NCI-H1930 (cell line): ENCODE results near the gene EIF4EBP2.

ENCODE experiments used
- DNase-seq, 2 experiments: peaks; one replicate each; lab custom pipeline; 2025; lab: John Stamatoyannopoulos, UW

The EIF4EBP2 gene

DNA sequence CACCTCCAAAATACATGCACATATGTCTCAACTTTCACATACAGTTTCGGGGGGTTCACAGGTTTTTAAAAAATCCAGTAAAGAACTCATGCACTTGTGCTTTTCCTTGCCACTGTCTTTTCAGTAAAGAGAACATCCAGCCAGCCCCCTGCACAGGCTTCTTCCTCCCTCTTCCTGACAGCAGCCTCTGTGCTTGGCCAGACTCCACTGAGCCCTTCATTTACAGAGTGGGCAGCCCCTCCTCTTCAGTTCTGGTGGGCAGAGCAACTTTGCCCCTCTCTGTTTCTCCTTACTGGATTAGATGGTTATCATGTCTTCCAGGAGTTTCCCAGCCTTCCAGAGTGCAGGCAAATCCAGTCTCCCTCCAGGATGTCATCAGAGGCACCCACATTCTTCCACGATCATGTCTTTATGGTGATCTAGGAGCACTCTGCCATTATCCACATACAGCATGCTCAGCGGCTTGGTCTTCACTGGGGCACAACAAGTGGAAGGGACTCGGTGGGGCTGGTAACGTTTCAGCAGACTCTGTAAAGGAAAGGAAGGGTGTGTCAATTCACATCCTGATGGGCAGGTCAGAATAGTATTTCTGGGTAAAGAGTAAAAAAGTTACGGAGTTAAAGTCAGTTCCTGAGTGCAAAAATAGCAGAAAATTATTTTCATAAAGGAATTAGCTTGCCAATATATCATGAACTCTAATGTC lies 28.8 kb downstream of the EIF4EBP2 start:
- DNase-seq, result no peak

DNA sequence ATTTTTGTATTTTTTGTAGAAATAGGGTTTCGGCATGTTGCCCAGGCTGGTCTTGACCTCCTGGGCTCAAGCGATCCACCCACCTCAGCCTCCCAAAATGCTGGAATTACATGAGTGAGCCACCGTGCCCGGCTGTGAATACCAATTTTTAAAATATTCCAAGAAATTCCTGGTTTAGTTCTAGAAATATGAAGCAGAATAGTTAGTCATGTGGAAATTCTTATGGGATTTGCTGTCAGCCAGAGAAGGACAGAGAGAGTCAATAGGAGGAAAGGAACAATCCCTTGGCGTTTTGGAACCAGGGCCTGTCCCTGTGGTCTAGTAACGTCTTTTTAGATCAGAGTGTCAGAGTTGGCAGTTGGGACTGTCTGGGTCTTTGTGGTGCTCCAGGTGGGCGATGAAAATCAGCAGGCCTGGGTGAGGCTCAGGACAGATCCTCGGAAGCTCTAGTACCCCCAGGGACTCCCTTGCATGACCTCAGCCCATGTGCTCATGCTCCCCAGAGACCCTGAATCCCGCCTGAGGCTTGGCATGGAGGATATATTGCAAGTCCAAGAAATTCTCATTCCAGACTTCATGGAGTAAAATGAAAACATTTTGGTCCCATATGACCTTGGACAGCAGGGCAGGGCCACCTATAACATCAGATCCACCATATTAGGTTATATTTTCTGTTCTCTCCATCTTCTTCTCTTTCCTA lies 29.8 kb downstream of the EIF4EBP2 start:
- no peak for DNase-seq

DNA sequence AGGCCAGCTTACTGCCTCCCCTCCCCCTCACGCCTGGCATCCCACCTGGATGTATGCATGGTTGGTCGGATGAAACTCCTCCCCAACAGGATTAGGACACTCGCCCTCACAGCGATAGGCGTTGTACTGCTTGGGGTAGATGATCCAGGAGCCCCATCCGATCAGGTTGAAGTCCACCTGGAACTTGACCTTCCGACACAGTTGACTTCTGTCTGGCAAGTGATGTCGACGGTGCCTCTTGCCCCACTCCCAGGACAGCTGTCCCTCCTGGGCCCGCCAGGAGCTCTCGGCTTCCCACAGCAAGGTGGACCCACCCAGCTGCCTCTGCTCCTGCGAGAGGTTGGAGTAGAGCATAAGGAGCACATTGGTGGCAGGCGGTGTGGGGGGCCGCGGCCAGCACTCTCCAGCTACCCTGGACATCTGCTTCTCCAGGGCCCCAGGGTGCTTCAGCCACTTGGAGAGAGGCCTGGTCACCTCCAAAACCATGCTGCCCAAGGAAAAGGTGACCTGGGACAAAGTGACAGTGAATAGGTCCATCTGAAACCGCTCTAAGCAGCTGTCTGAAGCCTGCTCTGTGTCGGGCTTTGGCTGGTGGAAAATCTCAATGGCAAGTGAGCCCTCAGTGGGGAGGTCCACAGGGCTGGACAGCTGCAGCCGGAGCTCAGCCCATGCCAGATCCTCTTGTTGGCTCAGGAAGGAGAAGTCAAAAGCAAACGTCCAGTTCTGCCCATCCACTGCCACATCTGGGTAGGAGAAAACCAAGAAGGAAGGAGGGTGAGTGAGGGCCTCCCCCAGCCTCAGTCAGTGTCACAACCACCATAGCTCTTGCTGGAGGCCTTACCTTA lies 31.5 kb downstream of the EIF4EBP2 start:
- no peak for DNase-seq

DNA sequence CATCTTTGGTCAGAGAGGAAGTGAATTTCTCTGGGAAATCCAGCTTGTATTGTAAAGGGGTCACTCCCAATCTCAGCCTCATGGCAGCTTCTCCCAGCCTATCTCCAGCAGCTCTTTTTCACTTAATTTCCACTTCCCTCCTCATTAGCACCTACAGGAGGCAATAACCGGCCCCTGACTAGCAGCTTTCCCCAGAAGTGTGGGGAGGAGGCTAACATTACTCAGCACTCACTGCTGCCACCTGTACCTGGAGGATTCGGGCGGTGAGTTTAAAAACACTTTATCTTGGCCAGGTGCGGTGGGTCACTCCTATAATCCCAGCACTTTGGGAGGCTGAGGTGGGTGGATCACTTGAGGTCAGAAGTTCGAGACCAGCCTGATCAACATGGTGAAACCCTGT lies 33.8 kb downstream of the EIF4EBP2 start:
- DNase-seq, result no peak

DNA sequence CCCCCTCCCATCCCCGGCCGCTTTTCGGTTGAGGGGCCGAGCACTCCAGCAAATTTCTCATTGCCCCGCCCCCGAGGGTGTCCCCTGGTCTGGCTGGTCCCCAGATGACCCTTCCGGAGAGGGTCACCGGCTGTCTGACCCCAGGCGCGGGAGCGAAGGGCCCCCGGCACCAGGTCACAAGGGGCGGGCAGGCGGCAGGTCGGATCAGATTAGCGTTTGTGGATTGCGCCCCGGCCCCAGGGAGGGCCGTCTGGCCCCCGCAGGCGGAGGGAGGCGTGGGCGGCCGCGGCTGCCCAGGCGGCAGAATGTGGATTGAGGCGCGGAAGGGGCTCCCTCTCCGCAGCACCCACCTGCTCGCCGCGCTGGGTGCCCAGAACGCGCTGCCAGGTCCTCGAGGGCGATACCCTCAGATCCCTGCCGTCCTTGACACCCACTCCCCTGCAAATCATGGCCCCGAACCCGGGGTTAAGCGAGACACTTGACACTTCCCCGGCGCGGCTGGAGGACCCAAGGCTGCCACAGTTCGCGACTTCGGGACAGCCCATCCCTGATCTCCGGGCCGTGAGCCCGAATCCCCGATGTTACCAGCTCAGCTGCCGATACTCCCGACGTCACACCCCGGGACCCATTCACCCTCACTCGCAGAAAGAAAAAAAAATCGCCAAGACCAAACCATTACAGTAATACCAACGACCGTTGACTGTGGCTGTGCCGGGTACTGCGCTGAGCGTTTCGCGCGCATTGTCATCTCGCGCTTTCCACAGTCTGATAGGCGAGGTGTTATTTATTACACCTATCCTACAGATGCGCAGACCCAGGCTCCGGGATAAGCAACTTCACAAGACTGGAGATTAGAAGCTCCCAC lies 36.6 kb downstream of the EIF4EBP2 start:
- DNase-seq, result no peak

DNA sequence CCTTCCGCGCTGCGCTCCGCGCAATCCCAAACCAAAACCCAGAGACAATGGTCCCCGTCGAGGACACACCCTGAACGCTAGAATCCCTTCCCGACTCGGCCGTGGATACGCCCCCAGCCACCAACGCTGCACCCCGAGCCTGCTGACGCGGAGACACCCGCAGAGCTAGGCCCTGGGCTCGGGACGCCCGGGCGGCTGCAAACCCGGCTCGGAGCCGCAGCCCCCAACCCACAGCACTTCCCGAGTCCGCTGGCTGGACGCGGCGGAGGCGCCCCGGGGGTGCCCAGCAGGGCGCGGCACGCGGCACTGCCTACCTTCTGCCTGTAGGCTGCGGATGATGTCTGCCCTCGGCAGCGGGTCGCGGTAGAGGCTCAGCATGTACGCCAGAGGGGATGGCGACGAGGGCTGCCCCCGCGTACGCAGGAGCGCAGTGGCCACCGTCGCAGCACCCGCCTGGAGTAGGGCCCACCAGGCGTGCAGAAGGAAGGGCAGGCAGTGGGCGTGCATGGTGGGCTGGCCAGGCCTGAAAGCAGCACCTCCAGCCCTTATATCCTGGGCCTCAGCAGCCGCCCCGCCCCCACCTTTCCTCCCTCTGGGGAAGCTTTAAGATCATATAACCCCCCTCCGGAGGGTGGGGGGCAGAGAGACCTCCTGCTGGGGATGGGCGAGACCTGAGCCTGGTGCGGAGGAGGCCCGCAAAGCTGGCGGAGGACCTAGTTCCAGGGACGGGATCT lies 37.4 kb downstream of the EIF4EBP2 start, which contains the start of gene NODAL:
Gene NODAL (minus strand): TSS at position 521 of the 734 bp plus-strand sequence. CDS start 14 bp downstream, at position 507.
- no peak for DNase-seq

DNA sequence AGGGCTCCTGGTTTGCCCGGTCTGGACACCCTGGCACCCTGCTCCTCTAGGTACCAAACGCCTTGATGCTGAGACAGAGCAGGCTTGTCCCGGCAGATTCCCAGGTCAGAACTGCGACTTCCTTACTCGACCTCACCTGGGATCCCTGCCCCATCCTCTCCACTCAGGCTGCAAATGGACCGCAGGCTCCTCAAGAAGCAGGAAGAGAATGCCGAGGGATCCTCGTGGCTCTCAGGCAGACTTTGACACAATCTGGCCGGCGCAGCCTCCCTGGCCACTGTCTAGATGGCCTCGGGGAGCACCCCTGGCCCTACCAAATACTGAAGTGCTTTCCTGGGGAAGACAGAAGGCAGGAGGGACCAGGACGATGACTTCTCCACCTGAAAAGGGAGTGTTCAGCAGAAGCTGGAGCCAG lies 38.0 kb downstream of the EIF4EBP2 start:
- no peak for DNase-seq

DNA sequence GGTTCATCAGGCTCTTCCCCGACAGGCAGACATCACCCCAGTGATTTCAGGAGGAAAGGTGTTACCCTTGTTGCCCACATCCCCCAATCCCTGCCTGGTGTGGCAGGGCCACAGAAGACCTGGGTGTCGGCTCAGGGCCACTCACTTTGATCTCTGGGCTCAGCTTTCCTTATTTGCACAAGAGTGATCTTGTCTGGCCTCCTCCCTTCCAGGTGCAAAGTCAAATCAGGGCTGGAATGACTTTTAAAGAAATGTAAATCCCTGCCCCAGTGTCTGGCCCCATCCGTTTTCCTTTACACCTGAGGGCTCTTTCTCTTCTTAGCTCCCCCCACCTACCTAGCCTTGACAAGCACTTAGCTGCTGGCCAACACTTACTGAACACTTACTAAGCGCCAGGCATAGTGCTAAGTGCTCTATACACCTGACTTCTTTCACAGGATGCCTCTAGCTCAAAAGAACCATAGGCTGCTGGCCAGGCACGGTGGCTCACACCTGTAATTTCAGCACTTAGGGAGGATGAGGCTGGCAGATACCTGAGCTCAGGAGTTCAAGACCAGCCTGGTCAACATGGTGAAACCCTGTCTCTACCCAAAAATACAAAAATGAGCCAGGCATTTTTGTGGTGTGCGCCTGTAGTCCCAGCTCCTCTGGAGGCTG lies 38.5 kb downstream of the EIF4EBP2 start:
- DNase-seq, result no peak

DNA sequence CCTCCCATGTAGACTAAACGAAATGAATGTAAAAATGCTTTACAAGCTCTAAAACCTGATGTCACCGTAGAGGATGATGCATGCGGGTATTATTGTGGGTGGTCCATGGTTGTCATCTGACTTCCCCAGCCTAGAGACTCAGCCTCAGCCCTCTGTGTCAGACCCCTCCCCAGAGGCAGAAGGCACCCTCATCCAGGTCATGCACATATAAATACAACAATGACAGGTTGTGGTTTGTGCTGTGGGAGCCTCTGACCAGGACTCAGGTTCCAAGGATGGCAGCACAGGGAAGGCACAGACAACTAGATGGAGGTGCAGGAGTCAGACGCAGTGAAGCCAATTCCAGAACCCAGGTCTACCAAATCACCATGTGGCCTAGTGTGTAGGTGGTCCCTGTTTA lies 40.8 kb downstream of the EIF4EBP2 start:
- DNase-seq, result no peak

DNA sequence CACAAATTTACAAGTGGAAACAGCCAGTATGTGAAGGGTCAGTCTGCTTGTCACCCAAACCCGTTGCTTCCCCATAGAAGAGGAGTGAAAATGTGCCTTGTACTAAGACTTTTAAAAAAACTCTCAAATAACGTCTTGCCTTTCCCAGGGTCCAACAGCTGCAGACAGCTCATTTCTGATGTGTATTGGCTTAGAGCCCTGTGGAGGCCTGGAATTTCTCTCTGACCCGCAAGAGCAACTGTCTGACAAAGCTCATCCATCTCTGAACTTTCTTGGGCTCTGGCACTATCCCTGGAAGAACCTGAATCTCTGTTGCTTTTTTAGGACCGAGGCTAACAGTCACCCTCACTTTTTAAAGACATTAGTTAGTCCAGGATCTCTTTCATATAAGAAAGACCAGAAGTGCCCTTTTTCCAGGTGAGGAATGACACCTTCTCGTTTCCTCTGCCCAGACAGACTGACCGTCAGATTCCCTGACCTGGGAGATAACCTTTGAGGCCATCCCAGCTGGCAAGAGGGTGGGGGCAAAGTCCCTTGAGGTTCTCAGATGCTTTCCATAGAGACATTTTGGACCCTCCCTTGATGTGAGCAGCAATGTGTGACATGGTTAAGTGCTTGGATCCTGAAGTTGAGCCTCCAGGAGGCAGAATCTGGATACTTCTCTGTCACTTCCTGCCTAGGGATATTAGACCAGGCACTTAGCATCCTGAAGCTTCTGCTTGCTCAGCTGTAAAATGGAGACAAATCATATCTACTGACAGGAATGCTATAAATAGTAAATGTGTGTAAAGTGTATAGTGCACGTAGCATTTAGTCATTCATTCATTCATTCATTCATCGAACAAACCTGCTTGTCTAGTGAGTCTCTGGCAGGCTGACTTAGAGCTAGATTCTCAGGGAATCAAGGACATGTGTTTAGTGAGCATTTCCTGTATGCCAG lies 42.0 kb downstream of the EIF4EBP2 start:
- DNase-seq, result no peak

DNA sequence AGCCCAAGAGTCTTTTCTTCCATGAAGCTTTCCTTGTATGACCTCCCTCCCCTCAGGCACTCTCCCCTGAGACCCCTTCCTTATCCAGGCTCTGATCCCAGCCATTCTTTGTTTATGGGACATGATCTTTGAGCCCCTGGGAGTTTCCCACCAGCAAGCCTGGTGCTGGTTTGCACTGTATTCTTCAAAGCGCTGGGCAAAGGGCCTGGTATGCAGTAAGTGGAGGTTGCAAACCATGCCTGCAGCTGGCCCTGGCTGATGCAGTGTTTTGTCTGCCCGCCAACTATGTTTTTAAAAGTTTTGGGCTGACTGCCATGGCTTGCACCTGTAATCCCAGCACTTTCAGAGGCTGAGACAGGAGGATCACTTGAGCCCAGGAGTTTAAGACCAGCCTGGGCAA lies 44.3 kb downstream of the EIF4EBP2 start:
- no peak for DNase-seq

DNA sequence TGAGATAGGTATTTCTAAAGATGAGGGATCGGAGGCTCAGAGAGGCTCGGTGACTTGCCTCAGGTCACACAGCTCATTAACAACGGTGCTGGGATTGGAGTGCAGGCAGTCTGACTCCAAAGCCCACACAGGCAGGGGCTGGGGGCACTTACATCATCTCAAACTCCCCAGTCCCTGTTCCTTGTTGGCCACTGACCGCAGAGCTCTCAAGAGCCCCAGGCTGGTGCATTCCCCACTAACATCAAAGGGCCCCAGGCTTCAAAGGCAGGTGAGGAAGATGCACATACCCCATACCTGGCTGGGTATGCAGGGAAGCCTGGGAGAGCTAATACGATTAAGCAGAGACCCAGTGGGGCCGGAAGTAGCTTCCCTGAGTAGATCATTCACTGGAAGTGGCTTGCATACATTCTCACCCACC lies 51.3 kb downstream of the EIF4EBP2 start:
- DNase-seq, result no peak

DNA sequence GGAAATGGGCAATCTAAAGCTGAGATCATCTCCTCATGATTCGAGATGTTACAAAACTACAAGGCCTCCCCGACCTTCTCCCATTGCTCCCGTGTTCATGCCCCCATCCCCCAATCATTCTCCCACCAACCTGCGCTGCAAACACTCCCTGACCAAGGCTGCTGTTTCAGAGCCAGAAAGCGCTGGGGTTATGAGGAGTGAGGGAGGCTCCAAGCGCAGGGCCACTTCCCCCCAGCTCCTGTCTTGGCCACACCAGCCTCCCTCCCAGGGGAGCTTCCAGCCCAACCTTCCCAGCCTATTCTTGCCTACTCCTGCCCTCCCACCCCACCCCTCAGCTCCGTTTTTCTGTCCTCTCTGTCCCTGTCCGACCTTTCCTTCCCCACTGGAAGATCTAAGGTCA lies 52.2 kb downstream of the EIF4EBP2 start:
- DNase-seq, result no peak

DNA sequence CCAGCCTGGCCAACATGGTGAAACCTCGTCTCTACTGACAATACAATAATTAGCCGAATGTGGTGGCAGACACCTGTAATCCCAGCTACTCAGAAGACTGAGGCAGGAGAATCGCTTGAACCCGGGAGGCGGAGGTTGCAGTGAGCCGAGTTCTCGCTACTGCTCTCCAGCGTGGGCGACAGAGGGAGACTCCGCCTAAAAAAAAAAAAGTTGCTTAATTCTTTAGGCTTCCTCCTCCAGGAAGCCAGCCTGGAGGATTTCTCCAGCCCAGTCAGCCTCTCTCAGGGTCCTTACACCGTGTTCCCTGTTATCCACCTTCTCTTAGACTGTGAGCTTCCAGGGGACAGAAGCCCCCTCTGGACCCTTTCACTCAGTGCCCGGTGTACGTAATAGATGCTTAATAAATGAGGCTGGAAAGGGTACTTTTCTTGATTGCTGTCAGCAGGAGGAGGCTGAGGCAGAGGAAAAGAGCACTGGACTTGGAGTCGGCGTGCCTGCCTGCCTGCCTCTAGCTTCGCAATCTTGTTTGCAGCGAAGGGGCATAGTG lies 53.9 kb downstream of the EIF4EBP2 start:
- no peak for DNase-seq

DNA sequence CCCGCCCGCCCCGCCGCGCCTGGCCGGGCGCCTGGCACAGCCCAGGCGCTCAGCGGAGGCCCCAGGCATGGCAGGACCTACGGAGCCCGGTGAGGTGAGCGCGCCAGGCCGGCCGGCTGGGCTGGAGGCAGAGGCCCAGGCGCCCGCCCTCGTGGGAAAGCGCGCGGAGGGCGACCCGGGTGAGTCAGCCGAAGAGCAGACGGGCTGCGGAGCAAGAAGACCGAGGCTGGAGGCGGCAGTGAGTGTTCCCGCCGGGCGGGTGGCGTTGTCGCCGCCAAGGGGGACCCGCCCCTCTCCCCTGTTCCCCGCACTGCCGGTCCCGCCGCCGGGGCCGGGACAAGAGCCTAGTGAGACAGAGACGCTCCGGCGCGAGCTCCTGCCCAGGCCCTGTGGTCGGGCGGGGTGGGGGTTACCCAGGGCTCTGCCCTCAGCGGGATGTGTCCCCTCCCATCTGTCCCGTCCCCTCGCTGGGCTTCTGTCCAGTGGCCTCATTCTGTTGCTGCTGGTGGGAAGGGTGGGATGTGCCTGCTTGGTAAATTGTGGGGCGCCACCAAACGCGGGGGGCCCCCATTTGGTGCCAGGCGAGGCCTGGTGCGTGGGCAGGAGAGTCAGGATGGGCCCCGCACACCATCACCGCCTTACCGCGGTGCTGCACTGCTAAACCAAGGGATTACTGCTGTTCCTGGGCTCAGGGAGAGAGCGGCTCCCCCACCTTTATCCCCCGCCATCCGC lies 54.5 kb downstream of the EIF4EBP2 start:
- DNase-seq, result no peak

DNA sequence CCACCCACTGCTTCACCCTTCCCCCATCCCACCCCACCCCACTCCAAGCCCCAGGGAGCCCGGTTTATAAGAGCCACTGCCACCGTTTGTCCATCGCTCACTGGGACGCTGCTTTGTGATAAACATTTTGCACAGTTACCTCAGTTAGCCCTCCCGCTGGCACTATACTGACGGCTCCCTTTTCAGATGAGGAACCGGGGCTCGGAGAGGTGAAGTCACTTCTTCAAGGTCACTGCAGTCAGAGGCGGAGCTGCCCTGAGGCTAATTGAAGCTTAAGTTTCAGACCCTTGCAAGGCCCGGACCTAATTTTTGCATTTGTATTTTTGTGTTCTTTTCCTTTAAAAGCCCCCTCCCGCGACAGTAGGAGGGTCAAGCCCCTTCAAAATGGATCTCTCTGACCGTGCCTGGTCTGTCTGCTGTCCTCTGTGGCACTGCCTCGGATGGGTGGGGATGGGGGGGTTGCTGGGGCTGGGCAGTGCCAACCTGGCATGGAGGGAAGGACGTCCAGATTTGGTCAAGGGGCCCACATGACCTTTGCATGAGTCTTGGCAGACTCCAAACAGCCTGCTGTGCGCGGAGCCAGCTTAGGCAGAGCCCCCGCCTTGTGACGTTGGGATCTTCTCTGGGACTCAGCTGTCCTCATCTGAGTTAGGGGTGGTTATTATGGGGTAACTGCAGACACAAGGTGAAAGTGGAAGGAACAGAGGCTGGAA lies 55.3 kb downstream of the EIF4EBP2 start:
- DNase-seq, result no peak

DNA sequence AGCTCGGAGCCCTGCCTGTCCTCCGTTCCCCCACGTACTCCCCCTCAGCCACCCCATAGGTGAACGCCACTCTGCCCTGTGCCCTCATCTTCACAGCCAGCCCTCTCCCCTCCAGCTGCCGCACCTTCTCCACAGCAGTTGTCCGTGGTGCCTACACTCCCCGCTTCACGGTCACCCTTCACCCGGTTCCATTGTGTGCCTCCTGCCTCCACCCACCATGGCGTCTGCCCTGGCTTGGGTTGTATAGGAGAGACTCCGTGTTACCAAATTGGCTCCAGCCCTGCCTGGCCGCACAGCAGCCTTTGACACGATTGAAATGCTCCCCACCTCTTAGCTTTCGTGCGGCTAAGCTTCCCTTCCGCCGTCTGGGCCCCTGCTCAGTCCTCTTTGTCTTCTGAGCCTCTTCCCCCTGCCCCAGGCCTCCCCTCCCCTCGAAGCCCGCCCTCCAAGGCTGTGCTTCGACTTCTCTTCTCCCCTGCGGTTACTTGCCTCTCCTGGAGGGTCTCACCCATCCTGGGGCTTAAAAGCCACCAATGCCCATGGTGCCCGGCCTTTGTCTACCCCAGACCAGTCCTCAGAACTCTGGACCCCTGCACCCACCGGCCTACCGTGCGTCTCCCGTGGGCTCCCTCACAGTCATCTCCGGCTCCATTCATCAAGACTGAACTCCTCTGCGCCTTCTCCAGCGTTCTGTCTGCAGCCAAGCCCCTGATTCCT lies 56.0 kb downstream of the EIF4EBP2 start:
- no peak for DNase-seq
